ENCODE measurements around the gene MALRD1.

Gene MALRD1

GRCh38 chr10:19778996-19779395 lies 730.4 kb downstream of the MALRD1 start:
- no peak for DNase-seq (ENCODE audit: low read depth)

GRCh38 chr10:19782430-19783089 lies 734.0 kb downstream of the MALRD1 start:
- DNase-seq (ENCODE audit: low read depth): no peak

- DNase-seq (ENCODE audit: low read depth): no peak
Measured at GRCh38 chr10:19783721-19784120, 735.1 kb downstream of the MALRD1 start.
